ENCODE measurements around the gene CD83. TPM values are rescaled to one million over a fixed set of nuclear protein-coding genes. Genes with fewer than 3 reads are reported as not detected.

CD83 gene
- total and polyA plus RNA-seq, 12 donors = 4.0 to 245 (median 8.5) TPM

- Histone ChIP-seq H3K36me3 (replicated peaks in 1 of 2) (peaks cover 0 to 13% of the 10 kb centered on the region in 2 donors), H3K27ac (no peak overlapping the region), H3K9me3 (replicated peaks in 1 of 3) (no peaks in the 10 kb centered on the region), H3K4me3 (no peak overlapping the region), H3K4me1 (replicated peaks in 1 of 2) (no peaks in the 10 kb centered on the region), H3K27me3 (no peaks in the 10 kb centered on the region)
- no peak for DNase-seq
- WGBS, 4 donors = 92 to 93% (median 93%) methylated on average over 9 of the region's 9 CpGs
- TF ChIP-seq POLR2A (IDR thresholded peaks at IDR 0.05) (no peak), CTCF (IDR thresholded peaks at IDR 0.05) (no peak)
- intact Hi-C loops (cut with DNase I) = no loop called here
Measured at GRCh38 chr6:14135893-14136539, 18.4 kb downstream of the CD83 start.

GRCh38 chr6:14138701-14139215, 21.2 kb downstream of the CD83 start:
- no peaks in the 10 kb centered on the region for H3K27me3 ChIP-seq
- peaks cover 0 to 13% of the 10 kb centered on the region in 2 donors for H3K36me3 ChIP-seq (replicated peaks in 1 of 2)
- H3K4me1 ChIP-seq (replicated peaks in 1 of 2) = no peaks in the 10 kb centered on the region
- H3K9me3 ChIP-seq (replicated peaks in 1 of 3) = no peaks in the 10 kb centered on the region
- DNase-seq = no peak
- no peak overlapping the region for H3K27ac ChIP-seq
- WGBS, 4 donors = 91 to 98% (median 95%) methylated on average over 9 of the region's 9 CpGs
- H3K4me3 ChIP-seq = no peak overlapping the region
- intact Hi-C loops (cut with DNase I) = no loop called here
- TF ChIP-seq CTCF (IDR thresholded peaks at IDR 0.05) (no peak), POLR2A (IDR thresholded peaks at IDR 0.05) (no peak)

- 84 to 86% (median 85%) methylated on average over 5 of the region's 5 CpGs for whole genome bisulfite sequencing, 4 donors
- intact Hi-C loops (cut with DNase I) = loop anchor here in 1 of 2 donors (10.0 kb wide), 1 partner anchor 227 kb away; no protein-coding TSS in a partner anchor
Measured at GRCh38 chr6:14141351-14142062, 23.9 kb downstream of the CD83 start.

More at GRCh38 chr6:14141351-14142062, 23.9 kb downstream of the CD83 start:
- peaks cover 0 to under 1% of the 10 kb centered on the region in 2 donors for H3K36me3 ChIP-seq (replicated peaks in 1 of 2)
- H3K4me3 ChIP-seq = no peak overlapping the region
- no peaks in the 10 kb centered on the region for H3K9me3 ChIP-seq (replicated peaks in 1 of 3)
- no peaks in the 10 kb centered on the region for H3K27me3 ChIP-seq
- H3K27ac ChIP-seq = no peak overlapping the region
- TF ChIP-seq POLR2A (IDR thresholded peaks at IDR 0.05) (no peak), CTCF (IDR thresholded peaks at IDR 0.05) (no peak)
- H3K4me1 ChIP-seq (replicated peaks in 1 of 2) = no peaks in the 10 kb centered on the region
- DNase-seq = no peak
